HG02678 (cell line): ENCODE data around the gene TMEM164.

Experiments used
- ATAC-seq: cut with Tn5 transposase; IDR thresholded peaks from one replicate; pipeline ENCODE4 v1.9.1; 2021; ENCODE audit warnings: mild to moderate bottlenecking, moderate library complexity; ENCODE audit not compliant: unreplicated experiment

The TMEM164 gene

DNA sequence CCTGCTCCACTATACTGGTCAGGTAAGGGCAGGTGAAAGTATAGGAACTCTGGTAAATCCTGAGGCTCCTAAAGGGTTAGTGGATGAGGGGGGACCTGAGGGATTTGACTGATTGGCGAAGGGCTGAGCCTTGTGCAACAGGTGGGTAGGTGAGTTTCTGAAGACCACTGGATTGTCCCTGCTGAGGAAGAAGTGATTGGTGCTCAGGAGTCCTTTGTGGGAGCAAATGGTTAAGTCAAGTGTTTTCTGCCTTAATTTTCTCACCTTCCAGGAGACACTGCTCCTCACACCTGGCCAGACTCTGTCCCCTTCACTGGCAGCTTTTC is 158.4 kb downstream of the TMEM164 start:
- ATAC-seq: no peak

GRCh38 chrX:110162131-110162530 is 159.2 kb downstream of the TMEM164 start:
- ATAC-seq: no peak

DNA sequence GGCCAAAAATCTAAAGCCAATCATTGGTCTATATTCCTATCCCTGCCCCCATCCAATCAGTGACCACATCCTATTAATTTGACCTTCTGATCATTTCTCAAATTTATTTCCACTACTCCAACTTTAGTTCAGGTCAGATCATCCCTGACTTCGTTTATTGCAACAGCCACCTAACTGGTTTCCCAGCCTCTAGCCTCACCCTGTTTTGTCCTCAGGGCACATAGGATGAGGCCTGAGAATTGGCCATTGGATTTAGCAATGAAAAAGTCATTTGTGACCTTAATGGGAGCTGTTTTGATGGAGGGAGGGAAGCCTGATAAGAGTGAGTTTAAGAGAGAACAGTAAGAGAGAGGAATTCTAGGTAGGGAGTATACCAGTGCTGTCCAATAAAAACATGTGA is 160.0 kb downstream of the TMEM164 start:
- ATAC-seq: no peak

DNA sequence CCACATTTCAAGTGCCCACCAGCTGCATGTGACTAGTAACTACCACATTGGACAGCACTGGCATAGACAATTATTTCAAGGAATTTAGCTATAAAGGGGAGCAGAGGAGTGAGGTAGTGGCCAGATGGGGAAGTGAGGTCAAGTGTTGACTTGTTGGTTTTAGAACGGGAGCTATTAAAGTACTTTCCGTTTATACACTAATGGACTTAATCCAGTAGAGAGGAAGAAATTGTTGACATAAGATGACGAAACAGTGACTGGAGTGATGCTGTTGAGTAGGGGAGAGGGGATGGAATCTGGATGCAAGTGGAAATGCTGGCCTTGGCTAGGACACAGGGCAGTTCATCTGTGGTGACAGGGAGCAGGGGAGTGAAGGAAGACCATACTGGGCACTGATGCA is 160.6 kb downstream of the TMEM164 start:
- ATAC-seq: no peak

DNA sequence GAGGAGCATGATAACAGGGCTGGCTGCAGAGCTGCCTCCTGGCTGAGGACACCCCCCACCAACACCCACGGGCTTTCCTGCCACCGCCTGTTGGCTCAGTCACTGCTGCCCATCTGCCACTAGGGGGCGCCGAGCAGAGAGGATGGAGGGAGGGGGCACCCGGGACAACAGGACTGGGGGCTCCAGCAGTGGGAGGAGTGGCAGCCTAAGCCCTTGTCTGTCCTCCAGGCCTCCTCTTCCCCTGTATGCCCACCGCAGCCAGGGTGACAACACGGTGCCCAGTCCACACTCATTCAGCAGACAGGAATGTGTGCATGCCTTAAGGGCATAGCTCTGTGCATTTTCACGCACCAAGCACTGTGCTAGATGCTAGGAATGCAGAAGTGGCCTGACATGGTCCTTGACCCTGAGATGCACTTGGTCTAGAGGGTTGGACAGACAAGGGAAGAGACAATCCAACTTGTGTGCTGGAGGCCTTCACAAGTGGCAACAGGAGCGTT is 165.1 kb downstream of the TMEM164 start:
- ATAC-seq: no peak

DNA sequence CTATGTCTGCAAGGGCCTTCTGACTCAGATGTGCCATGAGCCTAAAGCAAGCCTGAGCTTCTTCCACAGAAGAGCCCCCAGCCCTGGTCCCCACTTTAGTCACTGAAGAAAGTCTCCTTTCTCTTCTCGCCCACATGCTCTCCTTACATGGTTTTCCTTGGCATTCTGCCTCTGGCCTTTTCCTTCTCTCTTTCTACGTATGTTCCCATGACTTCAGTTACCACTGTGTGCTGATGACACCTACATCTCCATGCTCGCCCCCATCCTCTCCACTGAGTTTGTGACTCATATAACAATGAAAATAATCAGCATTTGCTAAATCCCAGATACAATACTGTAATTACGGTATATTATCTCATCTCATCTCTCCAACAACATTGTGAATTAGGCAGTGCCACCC is 165.7 kb downstream of the TMEM164 start:
- ATAC-seq: no peak

GRCh38 chrX:110170029-110170428 is 167.1 kb downstream of the TMEM164 start:
- no peak for ATAC-seq

DNA sequence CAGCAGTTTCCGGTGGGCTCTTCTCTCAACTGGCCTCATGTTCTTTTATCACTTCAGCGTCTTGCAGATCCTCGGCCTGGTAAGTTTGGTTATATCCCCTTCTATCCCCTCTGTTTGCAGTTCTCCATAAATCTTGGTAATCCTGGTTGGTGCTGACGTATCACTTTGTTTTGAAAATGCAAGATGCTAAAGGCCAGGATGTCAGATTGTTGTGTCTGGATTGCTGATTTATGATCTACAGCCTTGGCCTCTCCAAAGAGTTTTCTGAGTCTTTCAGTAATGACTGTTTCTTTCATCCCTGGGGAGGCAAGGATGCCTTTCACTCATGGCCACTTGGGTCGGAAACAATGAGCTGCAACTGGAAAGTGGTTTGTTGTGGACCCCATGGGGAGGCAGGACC is 168.5 kb downstream of the TMEM164 start:
- ATAC-seq: no peak

- peak; percentile 99 for ATAC-seq
These were observed 169.3 kb downstream of the TMEM164 start for GRCh38 chrX:110172215-110172614.

DNA sequence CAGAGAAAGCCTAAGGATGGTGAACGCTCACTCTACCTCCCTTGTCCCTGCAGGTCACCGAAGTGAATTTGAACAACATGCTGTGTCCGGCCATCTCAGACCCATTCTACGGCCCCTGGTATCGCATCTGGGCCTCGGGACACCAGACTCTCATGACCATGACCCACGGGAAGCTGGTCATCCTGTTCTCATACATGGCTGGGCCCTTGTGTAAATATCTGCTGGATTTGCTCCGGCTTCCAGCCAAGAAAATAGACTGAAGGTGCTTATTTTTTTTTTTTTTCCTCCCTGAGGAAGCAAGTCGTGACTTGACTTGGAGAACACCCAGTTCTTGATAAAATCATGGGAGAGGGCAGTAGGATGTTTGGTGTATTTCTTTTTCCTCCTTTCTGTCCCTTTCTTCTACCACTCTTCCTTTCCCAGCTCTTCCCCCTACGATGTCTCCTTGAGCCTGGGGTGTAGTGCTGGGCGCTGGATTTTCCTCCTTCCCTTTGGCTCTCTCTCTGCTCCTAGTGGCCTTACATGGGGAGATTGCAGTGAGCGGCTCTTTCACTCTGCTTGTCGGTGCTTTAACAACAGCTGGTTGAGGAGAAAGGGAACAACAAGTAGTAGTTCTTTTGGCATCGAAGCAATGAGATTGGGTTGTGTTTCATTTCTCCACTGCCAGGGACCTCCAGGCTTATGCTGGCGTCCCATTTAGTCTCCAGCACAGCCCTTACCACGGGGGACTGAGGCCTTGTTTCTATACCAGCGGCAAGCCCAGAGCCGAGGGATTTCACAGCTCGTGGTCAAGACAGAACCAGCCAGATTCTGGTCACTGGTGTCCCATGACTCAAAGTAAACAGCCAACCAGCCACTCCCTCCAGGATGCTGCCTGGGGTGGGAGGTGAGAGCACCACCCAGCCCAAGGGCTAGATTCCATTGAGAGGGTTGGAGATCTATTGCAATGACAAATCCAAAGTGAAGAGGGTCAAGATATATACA is 170.6 kb downstream of the TMEM164 start:
- ATAC-seq: no peak

GRCh38 chrX:110175146-110175545 is 172.2 kb downstream of the TMEM164 start:
- no peak for ATAC-seq

- ATAC-seq: no peak
These were observed 172.8 kb downstream of the TMEM164 start for GRCh38 chrX:110175696-110176095.

DNA sequence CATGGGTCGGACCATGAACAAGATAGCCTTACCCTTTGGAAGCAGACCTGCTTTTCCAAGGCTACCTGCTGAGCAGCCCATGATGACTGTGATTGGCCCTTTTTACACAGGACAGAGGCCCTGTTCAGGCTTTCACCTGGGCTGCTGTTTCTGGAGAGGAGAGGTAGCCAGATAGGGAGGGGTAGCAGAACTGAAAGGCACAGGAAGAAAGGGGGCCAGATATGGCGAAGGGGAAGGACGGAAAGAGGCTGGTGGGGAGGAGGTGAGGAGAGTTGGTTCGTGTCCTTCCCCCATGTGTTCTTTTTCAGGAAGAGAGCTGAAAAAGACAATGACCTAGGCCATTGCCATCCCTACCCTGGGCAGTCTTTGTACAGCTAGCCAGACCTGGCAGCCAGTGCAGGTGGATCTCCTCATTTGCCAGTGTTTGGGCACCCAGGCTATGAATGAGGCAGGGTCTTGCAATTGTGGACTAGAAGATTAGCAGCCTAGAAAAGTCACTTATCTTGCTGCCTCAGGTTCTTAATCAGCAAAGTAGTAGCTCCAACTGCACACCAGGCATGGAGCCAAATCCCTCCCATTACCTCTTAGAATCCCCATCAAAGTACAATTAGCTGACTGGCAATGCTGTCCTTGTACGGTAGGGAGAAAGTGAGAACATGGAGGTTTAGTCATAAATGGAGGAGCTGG is 175.4 kb downstream of the TMEM164 start:
- no peak for ATAC-seq

- peak; percentile 27 for ATAC-seq
These were observed 177.4 kb downstream of the TMEM164 start for GRCh38 chrX:110180176-110180927.

DNA sequence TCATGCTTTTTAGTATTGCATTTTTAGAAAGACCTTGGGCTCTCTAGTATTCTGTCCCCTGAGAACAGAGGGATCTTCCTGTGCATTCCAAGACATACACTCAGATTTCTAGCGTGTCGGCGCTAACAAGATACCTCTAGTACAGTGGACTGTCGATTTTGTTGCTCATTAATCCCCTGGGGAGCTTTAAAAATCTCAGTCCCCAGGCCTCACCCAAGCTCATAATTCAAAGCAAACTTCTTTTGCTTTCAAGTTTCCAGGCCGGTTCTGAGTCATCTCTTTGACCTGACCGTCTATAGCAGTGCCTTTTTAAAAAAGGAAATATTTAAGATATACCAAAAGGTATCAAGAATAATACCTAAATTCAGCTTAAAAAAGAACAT is 178.0 kb downstream of the TMEM164 start:
- ATAC-seq: peak; percentile 68

DNA sequence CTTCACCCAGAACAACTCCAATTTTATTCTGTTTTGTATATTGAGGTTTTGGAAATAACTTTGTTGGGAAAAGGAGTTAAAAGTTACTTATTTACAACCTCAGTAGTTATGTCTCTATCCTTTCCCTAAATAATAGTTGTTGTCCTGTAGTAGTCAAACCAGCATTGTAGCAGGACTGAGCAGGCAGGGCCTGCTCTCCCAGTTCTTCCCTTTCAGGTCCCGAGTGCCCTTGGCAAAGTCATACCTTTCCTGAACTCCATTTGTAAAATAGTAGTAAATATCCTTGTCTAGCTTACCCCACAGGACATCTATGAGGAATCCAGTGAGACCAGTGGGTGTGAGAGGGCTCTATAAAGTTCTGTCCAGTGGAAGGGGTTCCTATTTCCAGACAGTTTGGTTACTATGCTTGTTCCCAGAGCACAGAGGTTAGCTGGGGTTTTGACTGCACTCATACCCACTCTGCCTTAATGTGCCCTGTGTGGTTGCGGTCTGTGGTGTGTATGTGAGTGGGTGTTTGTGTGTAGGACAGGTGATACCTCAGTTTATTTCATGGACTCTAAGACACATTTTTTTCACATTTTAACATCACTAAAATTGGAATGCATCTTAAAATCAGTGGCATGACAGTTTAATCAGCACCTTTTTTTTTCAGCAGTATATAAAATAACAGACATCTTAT is 178.7 kb downstream of the TMEM164 start:
- no peak for ATAC-seq

GRCh38 chrX:110182362-110182761 is 179.4 kb downstream of the TMEM164 start:
- ATAC-seq: no peak

- ATAC-seq: no peak
These were observed 180.0 kb downstream of the TMEM164 start for GRCh38 chrX:110182865-110183264.

- no peak for ATAC-seq
These were observed 180.4 kb downstream of the TMEM164 start for GRCh38 chrX:110183314-110183713.

DNA sequence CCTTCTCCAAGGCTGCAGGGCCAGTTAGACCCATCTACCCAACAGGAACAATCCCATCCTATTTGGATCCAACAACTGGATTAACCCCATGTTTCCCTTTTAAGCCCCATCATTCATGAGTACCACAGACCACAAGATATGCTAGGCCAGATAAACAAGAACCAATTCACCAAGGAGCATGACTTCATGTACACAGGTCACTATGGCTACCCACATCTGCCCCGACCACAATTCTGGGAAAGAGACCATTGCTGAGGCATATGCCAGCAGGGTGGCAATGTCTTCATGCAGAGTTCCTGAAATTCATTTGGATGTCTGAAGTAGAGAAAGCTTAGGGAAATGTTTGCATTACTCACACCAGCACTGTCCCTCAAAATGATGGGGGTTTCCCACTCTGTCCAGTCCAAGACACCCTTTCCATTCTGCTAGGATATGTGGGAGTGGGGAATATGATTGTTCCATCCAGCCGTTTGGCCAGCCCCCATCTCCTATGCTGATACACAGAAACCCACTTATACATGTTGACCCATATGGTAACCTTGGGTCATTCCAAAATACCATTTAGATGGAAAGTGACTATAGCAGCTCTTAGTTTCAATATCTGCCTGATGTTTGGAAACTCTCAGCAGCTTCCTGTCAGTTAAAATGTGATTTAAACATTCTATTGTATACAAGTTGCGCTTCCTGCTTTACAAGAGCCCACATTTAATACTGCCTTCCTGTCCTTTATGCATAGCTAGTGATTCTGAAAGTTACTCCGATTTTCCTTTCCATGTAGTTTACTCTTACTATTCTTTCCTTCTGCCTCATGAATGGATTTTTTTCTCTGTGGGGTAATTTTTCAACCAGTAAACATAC is 186.0 kb downstream of the TMEM164 start:
- ATAC-seq: no peak
